SK-N-SH (cell line): ENCODE data around the gene PRKCD. TPM values are rescaled to one million over a fixed set of nuclear protein-coding genes. Genes with fewer than 3 reads are reported as not detected.

Experiments
- CTCF ChIA-PET: fragments of 300-600, 350-600 bp; formaldehyde crosslinking; extraction: SDS; loops from one replicate; lab custom pipeline; 2021; lab: Yijun Ruan, JAX
- POLR2A ChIA-PET: fragments of 350-600 bp; sonication (Branson Sonifier 250); formaldehyde crosslinking; extraction: SDS; loops from one replicate; lab custom pipeline; 2020; ENCODE audit warnings: antibody characterized with exemption, inconsistent platforms; lab: Yijun Ruan, JAX
- DNase-seq: peaks from one replicate; pipeline ENCODE4 v3.0.0; 2012
- H2AFZ ChIP-seq: fragments of 200-600 bp; sonication (generic); 2 replicates; pipeline ENCODE4 v1.8.1; 2016; ENCODE audit warnings: antibody characterized with exemption, mild to moderate bottlenecking, low read depth
- H3F3A ChIP-seq: fragments of 200-600 bp; sonication (generic); replicated peaks from 2 replicates; pipeline ENCODE3; 2016; ENCODE audit warnings: antibody characterized with exemption, mild to moderate bottlenecking; ENCODE audit not compliant: insufficient read depth
- H3K27ac ChIP-seq, 2 experiments: fragments of 200-500 bp in 1 of 2; fragments of 200-600 bp in 1 of 2; sonication (Bioruptor generic) in 1 of 2; sonication (generic), shearing (Covaris generic) in 1 of 2; 2 replicates each; pipeline versions ENCODE4 v1.5.1 to v1.6.1; 2014 to 2016; ENCODE audit warnings: low read depth in 2 of 2, inconsistent platforms in 1 of 2, low read length in 1 of 2, mild to moderate bottlenecking in 1 of 2, mixed read lengths in 1 of 2
- H3K27me3 ChIP-seq: fragments of 200-600 bp; sonication (generic), shearing (Covaris generic); 2 replicates; pipeline ENCODE4 v1.6.1; 2016; ENCODE audit warnings: mixed run types; ENCODE audit not compliant: insufficient read depth
- H3K36me3 ChIP-seq, 2 experiments: fragments of 200-500 bp in 1 of 2; fragments of 200-600 bp in 1 of 2; sonication (Bioruptor generic) in 1 of 2; sonication (generic) in 1 of 2; replicated peaks in 1 of 2; 2 replicates each; pipeline versions ENCODE3 to v1.5.1; 2014 to 2016; ENCODE audit warnings: low read length in 1 of 2, mild to moderate bottlenecking in 1 of 2; ENCODE audit not compliant: insufficient read depth in 2 of 2, control insufficient read depth in 1 of 2
- H3K4me1 ChIP-seq, 2 experiments: fragments of 200-500 bp in 1 of 2; fragments of 200-600 bp in 1 of 2; sonication (Bioruptor generic) in 1 of 2; sonication (generic), shearing (Covaris generic) in 1 of 2; 2 replicates each; pipeline versions ENCODE4 v1.5.1 to v1.6.1; 2014 to 2016; ENCODE audit warnings: low read depth in 1 of 2, low read length in 1 of 2, mixed run types in 1 of 2; ENCODE audit not compliant: insufficient read depth in 2 of 2, control insufficient read depth in 1 of 2
- H3K4me2 ChIP-seq: fragments of 200-600 bp; sonication (generic), shearing (Covaris generic); 2 replicates; pipeline ENCODE4 v1.6.1; 2017; ENCODE audit warnings: mixed run types
- H3K4me3 ChIP-seq, 2 experiments: fragments of 200-500 bp in 1 of 2; fragments of 200-600 bp in 1 of 2; sonication (Bioruptor generic) in 1 of 2; sonication (generic), shearing (Covaris generic) in 1 of 2; 2 replicates each; pipeline versions ENCODE4 v1.5.1 to v1.8.1; 2014 to 2016; ENCODE audit warnings: low read depth in 2 of 2, inconsistent platforms in 1 of 2, low read length in 1 of 2, mild to moderate bottlenecking in 1 of 2, mixed read lengths in 1 of 2, moderate library complexity in 1 of 2
- H3K79me2 ChIP-seq: fragments of 200-600 bp; sonication (generic); 2 replicates; pipeline ENCODE4 v1.8.1; 2017; ENCODE audit warnings: mild to moderate bottlenecking; ENCODE audit not compliant: insufficient read depth
- H3K9ac ChIP-seq: fragments of 200-600 bp; sonication (generic); 2 replicates; pipeline ENCODE4 v1.6.1; 2017; ENCODE audit warnings: mixed run types
- H3K9me2 ChIP-seq: fragments of 200-600 bp; sonication (generic); 2 replicates; pipeline ENCODE4 v1.6.1; 2017; ENCODE audit warnings: mixed run types
- H3K9me3 ChIP-seq: fragments of 200-600 bp; sonication (generic); 2 replicates; pipeline ENCODE4 v1.6.1; 2017; ENCODE audit warnings: mixed run types, mild to moderate bottlenecking, moderate library complexity
- H4K20me1 ChIP-seq: fragments of 200-600 bp; sonication (generic); 2 replicates; pipeline ENCODE4 v1.6.1; 2017; ENCODE audit warnings: mild to moderate bottlenecking, mixed run types; ENCODE audit not compliant: insufficient read depth
- CHD2 ChIP-seq: fragments of 150-350 bp; IDR thresholded peaks from 2 replicates; pipeline ENCODE4 v1.6.1; 2018; ENCODE audit warnings: low read length; ENCODE audit not compliant: partially characterized antibody
- GABPA ChIP-seq: IDR thresholded peaks from 2 replicates; pipeline ENCODE4 v1.4.0; 2012; ENCODE audit warnings: low read depth, mild to moderate bottlenecking
- GATA2 ChIP-seq: sonication (generic); formaldehyde crosslinking; IDR thresholded peaks from 2 replicates; pipeline ENCODE4 v1.5.0; 2020; ENCODE audit warnings: mild to moderate bottlenecking, missing genetic modification reagents
- MAX ChIP-seq: IDR thresholded peaks from 2 replicates; pipeline ENCODE4 v1.4.0; 2012; ENCODE audit warnings: low read depth
- MEF2A ChIP-seq: IDR thresholded peaks from 2 replicates; pipeline ENCODE4 v1.4.0; 2012; ENCODE audit warnings: low read depth, borderline replicate concordance
- PBX3 ChIP-seq: IDR thresholded peaks from 2 replicates; pipeline ENCODE4; 2012
- POLR2AphosphoS5 ChIP-seq: IDR thresholded peaks from 2 replicates; pipeline ENCODE4 v1.6.1; 2012; ENCODE audit warnings: low read depth, low read length
- RCOR1 ChIP-seq: fragments of 150-350 bp; IDR thresholded peaks from 2 replicates; pipeline ENCODE4 v1.6.1; 2017; ENCODE audit warnings: antibody characterized with exemption, low read length
- RFX5 ChIP-seq: IDR thresholded peaks from 2 replicates; pipeline ENCODE4 v1.6.1; 2012; ENCODE audit warnings: mild to moderate bottlenecking, improper control_type of control experiment, low read length
- RXRA ChIP-seq: IDR thresholded peaks from 2 replicates; pipeline ENCODE4 v1.4.0; 2012; ENCODE audit warnings: low read depth, mild to moderate bottlenecking, borderline replicate concordance
- TCF12 ChIP-seq: IDR thresholded peaks from 2 replicates; pipeline ENCODE4 v1.4.0; 2012
- TEAD4 ChIP-seq: IDR thresholded peaks from 2 replicates; pipeline ENCODE4 v1.4.0; 2012; ENCODE audit warnings: mild to moderate bottlenecking, borderline replicate concordance; ENCODE audit not compliant: insufficient read depth
- WGBS: methylation state at CpG from one replicate; pipeline ENCODE4 v1.1.6; 2017; ENCODE audit warnings: low lambda C conversion rate; 5-methylcytosine and 5-hydroxymethylcytosine counted together
- polyA plus RNA-seq, 3 experiments: library from polyadenylated mRNA; depleted of rRNA; stranded (reverse); fragments of >200 nt; gene quantifications; 2 replicates each; pipeline ENCODE4 v1.2.3, GENCODE V29; 2012
- TF ChIP-seq, protein P1 (sequence below): IDR thresholded peaks from 2 replicates; pipeline ENCODE4 v1.6.1; 2012; ENCODE audit warnings: mild to moderate bottlenecking, low read depth, low read length, moderate library complexity

PRKCD gene
- polyA plus RNA-seq, 1 of the 3 experiments (the other 2 are of a cell fraction) = 29.0 TPM

- 90% methylated on average over 6 of the region's 7 CpGs for WGBS
- Histone ChIP-seq H3F3A (no peaks in the 10 kb centered on the region), H3K9me3 (no peaks in the 10 kb centered on the region), H3K9ac (no peak overlapping the region), H3K4me3 (no peak overlapping the region), H3K27ac (no peak overlapping the region; a peak in 1 of 4 replicates), H3K36me3 (no peaks in the 10 kb centered on the region), H3K27me3 (no peaks in the 10 kb centered on the region), H3K79me2 (no peaks in the 10 kb centered on the region), H4K20me1 (0 out of 2 replicates have a peak, but pooled peaks cover 5% of the 10 kb centered on the region), H3K4me2 (no peak overlapping the region), H3K4me1 (peaks cover 0 to 53% of the 10 kb centered on the region in 2 experiments; a peak in 1 of 4 replicates), H2AFZ (no peak overlapping the region), H3K9me2 (no peaks in the 10 kb centered on the region)
- POLR2A ChIA-PET = no interaction called here
- CTCF ChIA-PET = interaction anchor here (0.9 to 4.6 kb wide), 3 partner anchors 18 to 58 kb away, joined by 3 to 23 read pairs (median 3); no protein-coding TSS in a partner anchor
- no peak for TF ChIP-seq PBX3
- TF ChIP-seq GABPA = no peak
- TF ChIP-seq RCOR1 = no peak
- TF ChIP-seq TCF12 = no peak
- TF ChIP-seq, protein P1, sequence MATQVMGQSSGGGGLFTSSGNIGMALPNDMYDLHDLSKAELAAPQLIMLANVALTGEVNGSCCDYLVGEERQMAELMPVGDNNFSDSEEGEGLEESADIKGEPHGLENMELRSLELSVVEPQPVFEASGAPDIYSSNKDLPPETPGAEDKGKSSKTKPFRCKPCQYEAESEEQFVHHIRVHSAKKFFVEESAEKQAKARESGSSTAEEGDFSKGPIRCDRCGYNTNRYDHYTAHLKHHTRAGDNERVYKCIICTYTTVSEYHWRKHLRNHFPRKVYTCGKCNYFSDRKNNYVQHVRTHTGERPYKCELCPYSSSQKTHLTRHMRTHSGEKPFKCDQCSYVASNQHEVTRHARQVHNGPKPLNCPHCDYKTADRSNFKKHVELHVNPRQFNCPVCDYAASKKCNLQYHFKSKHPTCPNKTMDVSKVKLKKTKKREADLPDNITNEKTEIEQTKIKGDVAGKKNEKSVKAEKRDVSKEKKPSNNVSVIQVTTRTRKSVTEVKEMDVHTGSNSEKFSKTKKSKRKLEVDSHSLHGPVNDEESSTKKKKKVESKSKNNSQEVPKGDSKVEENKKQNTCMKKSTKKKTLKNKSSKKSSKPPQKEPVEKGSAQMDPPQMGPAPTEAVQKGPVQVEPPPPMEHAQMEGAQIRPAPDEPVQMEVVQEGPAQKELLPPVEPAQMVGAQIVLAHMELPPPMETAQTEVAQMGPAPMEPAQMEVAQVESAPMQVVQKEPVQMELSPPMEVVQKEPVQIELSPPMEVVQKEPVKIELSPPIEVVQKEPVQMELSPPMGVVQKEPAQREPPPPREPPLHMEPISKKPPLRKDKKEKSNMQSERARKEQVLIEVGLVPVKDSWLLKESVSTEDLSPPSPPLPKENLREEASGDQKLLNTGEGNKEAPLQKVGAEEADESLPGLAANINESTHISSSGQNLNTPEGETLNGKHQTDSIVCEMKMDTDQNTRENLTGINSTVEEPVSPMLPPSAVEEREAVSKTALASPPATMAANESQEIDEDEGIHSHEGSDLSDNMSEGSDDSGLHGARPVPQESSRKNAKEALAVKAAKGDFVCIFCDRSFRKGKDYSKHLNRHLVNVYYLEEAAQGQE = no peak
- TF ChIP-seq MAX = no peak
- no peak for TF ChIP-seq POLR2AphosphoS5
- no peak for TF ChIP-seq RFX5
- TF ChIP-seq TEAD4 = no peak
- no peak for TF ChIP-seq MEF2A
- no peak for TF ChIP-seq RXRA
- no peak for TF ChIP-seq CHD2
- no peak for TF ChIP-seq GATA2
- no peak for DNase-seq
Observed at GRCh38 chr3:53171827-53172505, 11.0 kb downstream of the PRKCD start.
